ENCODE measurements around the gene ZBTB7A. TPM values are rescaled to one million over a fixed set of nuclear protein-coding genes. Genes with fewer than 3 reads are reported as not detected.

Gene ZBTB7A
- total RNA-seq, 1 experiment from 2014 or later = 13.3 TPM

DNA sequence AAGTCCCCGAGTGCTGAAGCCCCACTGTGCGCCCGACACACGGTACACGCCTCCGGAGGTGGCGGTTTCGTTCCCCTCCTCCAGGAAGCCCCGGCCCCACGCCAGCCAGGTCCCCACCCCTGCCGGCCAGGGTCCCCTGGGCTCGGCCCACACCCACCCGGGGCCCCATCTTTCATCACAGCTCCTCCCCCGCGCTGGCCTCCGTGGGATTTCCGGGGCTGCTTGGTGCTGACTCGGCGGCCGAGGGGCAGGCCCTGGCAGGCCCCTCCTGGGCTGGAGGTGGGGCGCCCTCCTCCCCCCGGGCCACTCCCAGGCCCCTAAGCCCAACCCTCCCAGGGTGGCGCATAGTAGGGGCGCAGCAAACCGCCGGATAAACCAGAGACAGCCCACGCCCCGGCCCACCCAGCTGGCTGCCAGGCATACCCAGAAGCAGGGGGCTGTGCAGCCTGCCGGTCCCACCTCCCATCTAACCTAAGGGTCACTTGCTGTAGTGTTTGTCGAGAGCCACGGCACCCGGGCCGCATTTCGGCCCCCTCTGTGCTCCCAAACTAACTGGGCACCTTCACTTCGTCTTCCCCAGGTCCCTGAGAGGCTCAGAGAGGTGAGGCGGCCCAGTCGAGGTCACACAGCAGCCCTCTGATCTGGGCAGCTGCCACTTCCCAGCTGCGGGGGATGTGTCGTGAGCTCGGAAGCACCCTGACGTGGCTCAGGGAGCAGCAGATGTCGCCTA lies 6.6 kb downstream of the ZBTB7A start:
- no peak for DNase-seq (ENCODE audit: low spot score)
- in situ Hi-C loops (cut with HindIII; ENCODE audit: low sequenced_read_pairs) = loop anchor here (10.0 kb wide), 1 partner anchor 75 kb away; no protein-coding TSS in a partner anchor

DNA sequence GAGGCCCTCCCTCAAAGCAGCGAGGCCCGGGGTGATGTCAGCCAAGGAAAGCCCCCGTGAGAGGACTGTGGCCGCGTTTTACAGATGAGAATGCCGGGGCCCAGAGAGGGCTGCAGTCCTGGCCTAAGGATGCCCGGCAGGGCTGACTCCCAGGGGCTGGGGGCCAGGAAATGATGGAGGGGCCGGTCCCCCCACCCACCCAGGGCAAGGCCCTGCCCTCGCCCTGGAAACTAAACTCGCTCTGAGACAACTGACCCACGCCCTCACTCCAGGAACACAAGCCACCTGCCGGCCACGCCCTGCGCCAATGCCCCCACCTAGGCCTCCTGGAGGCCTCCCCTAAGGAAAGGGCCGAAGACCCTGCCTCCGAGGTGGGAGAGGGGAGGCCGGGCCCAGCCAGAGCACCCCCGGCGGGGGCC lies 7.2 kb downstream of the ZBTB7A start:
- no peak for DNase-seq (ENCODE audit: low spot score)

GRCh38 chr19:4058693-4059452 lies 7.8 kb downstream of the ZBTB7A start:
- DNase-seq (ENCODE audit: low spot score) = peak; percentile 71
- in situ Hi-C loops (cut with HindIII; ENCODE audit: low sequenced_read_pairs) = no loop called here

More for the DNA sequence above, 7.2 kb downstream of the ZBTB7A start:
- in situ Hi-C loops (cut with HindIII; ENCODE audit: low sequenced_read_pairs) = no loop called here

GRCh38 chr19:4057931-4058692 lies 8.6 kb downstream of the ZBTB7A start:
- in situ Hi-C loops (cut with HindIII; ENCODE audit: low sequenced_read_pairs) = no loop called here
- no peak for DNase-seq (ENCODE audit: low spot score)

GRCh38 chr19:4055209-4055552 lies 11.5 kb downstream of the ZBTB7A start:
- in situ Hi-C loops (cut with HindIII; ENCODE audit: low sequenced_read_pairs) = no loop called here

DNA sequence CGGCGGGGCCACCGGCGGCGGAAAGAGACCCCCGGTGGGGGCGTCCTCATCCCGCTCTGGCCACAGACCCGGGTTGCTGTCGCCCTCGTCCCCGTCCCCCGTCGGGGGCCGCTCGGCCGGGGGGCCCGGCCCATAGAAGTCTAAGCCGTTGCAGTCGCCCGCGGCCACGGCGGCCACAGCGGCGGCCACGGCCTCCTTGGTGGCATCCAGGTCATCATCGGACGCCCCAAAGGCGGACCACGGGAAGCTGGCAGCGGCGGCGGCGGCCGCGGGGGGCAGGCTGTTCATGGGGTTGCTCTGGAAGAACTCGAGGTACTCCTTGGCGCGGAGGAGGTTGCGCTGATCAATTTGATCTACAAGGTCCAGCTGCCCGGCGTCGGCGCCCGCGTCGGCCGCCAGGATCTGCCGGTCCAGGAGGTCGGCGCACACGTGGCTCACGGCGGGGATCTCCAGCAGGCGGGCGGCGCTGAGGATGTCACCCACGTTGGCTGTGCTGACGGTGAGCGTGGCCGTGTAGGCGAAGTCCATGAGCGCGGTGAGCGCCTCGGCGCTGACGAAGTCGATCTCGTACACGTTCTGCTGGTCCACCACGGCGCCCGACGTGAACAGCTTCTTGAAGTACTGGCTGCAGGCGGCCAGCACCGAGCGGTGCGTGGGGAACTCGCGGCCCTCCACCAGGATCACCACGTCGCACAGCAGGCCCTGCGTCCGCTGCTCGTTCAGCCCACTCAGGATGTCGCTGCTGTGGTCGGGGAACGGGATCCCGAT lies 12.1 kb downstream of the ZBTB7A start:
- in situ Hi-C loops (cut with HindIII; ENCODE audit: low sequenced_read_pairs) = no loop called here
- no peak for DNase-seq (ENCODE audit: low spot score)

More at GRCh38 chr19:4055209-4055552, 11.5 kb downstream of the ZBTB7A start:
- DNase-seq (ENCODE audit: low spot score) = no peak

GRCh38 chr19:4053423-4054324 lies 13.0 kb downstream of the ZBTB7A start:
- in situ Hi-C loops (cut with HindIII; ENCODE audit: low sequenced_read_pairs) = no loop called here
- DNase-seq (ENCODE audit: low spot score) = no peak

- DNase-seq (ENCODE audit: low spot score) = no peak
- in situ Hi-C loops (cut with HindIII; ENCODE audit: low sequenced_read_pairs) = no loop called here
Observed at GRCh38 chr19:4052993-4053422, 13.7 kb downstream of the ZBTB7A start.

GRCh38 chr19:4052114-4052992 lies 14.3 kb downstream of the ZBTB7A start:
- in situ Hi-C loops (cut with HindIII; ENCODE audit: low sequenced_read_pairs) = no loop called here
- no peak for DNase-seq (ENCODE audit: low spot score)

DNA sequence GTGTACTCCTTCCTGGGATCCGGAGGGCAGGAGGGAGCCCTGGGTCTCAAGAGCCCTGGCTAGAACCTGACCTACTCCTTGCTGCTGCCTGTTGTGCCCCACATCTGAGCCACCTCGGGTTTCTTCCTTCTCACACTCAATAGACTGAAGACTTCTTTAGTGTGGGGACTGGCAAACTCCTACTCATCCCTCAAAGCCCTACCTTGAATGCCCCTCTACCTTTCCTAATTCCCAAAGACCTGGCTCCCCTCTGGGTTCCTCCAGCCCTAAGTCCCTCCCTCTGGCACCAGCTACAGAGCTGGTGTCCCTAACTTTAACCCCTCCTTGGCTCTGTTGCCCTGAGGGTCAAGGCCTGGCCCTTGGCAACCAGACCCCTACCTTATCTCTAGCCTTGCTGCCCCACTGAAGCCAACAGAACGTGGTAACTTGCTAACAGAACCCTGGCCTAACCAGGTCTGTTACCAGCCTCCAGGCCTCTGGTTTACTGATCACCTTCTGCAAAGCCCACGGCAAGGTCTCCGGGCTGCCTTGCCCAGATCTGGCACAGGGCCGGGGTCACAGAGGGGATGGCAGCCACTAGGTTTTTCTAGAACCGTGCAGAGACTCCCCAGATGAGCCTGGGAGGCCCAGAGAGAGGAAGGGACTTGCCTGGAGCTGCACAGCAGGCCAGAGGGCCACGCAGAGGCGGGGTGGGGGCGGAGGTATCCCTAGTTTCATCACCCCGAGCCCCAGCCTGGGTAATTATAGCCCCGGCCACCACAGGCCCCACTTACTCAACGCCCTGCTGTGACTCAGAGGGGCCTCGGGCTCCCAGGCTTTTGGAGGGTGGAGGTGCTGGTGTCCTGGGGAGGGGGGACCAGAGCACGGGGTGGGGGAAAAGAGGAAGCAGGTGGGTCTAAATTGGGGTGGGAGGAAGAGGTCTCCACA lies 15.3 kb downstream of the ZBTB7A start:
- no peak for DNase-seq (ENCODE audit: low spot score)
- in situ Hi-C loops (cut with HindIII; ENCODE audit: low sequenced_read_pairs) = no loop called here

- in situ Hi-C loops (cut with HindIII; ENCODE audit: low sequenced_read_pairs) = no loop called here
- DNase-seq (ENCODE audit: low spot score) = peak; percentile 89
Observed at GRCh38 chr19:4049432-4049831, 17.3 kb downstream of the ZBTB7A start.

- in situ Hi-C loops (cut with HindIII; ENCODE audit: low sequenced_read_pairs) = no loop called here
- DNase-seq (ENCODE audit: low spot score) = no peak
Observed at GRCh38 chr19:4046946-4047683, 19.6 kb downstream of the ZBTB7A start.

- no peak for DNase-seq (ENCODE audit: low spot score)
- in situ Hi-C loops (cut with HindIII; ENCODE audit: low sequenced_read_pairs) = no loop called here
Observed at GRCh38 chr19:4046362-4046691, 20.4 kb downstream of the ZBTB7A start.

DNA sequence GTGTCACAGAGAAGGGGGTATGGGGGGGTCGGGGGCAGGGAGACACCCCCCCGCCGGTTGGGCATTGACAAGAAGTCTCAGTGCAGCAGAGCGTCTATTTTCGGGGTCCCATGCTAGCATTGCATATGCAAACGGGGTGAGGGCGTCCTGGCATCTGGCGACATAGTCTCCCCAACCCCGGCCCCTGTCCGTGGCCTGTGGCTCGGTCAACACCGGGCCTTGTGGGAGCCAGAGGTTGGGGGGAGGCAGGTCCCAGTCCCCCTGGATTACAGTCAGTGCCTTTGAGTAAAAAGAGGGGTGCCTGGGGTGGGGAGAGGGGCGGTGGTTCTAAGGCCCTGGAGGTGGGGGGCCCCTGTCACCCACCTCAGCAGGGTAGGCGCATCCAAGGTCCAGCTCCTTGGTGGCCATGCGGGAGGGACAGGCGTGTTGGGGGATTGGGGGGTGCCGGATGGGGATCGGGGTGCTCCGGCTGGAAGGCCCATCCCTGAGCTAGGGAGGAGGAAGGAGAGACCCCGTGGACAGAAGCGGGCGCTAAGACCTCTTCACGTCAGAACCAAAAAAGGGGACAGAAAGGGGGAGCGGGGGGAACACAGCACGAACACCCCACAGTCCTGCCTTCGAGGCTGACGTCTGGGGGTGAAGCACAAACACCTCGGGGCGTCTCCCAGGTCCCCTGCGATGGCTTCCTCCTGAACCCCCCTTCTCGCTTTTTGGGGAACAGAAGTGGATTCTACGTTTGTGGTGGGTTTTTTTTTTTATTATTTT lies 20.9 kb downstream of the ZBTB7A start:
- in situ Hi-C loops (cut with HindIII; ENCODE audit: low sequenced_read_pairs) = no loop called here

DNA sequence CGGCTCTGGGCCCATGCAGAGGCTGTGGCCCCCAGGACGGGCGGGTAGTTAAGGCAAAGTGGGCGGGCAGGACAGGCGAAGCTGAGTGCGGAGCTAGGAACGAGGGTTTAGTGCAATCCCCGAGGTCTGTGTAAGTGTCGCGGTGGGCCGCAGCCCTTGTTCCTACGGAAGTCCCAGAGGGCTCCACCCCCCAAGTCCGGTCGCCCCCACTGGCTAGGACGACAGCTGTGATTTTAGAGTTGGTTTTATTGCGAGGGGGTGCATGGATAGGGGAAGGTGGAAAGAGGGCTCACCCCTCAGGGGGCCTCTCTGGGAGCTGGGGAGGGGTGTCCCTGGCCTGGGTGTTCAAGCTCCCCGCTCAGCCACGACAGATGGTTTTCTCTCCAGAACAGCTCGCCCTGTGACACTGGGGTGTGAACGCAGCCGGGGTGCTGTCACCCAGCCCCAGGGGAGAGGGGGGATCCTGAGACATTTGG lies 21.7 kb downstream of the ZBTB7A start:
- no peak for DNase-seq (ENCODE audit: low spot score)
- in situ Hi-C loops (cut with HindIII; ENCODE audit: low sequenced_read_pairs) = no loop called here

More for the DNA sequence above, 20.9 kb downstream of the ZBTB7A start:
- no peak for DNase-seq (ENCODE audit: low spot score)
